Measurements from ENCODE around the gene CTDSPL. TPM values are rescaled to one million over a fixed set of nuclear protein-coding genes. Genes with fewer than 3 reads are reported as not detected.

The CTDSPL gene
- total RNA-seq, 1 donor from 2014 or later: 68.4 TPM

GRCh38 chr3:37891227-37891626 lies 29.5 kb downstream of the CTDSPL start:
- no peak for DNase-seq (ENCODE audit: low spot score)

- DNase-seq (ENCODE audit: low spot score): peak; percentile 59
Measured at GRCh38 chr3:37892927-37893600, 31.4 kb downstream of the CTDSPL start.

- no peak for DNase-seq (ENCODE audit: low spot score)
Measured at GRCh38 chr3:37896827-37897226, 35.1 kb downstream of the CTDSPL start.

GRCh38 chr3:37897763-37898162 lies 36.1 kb downstream of the CTDSPL start:
- DNase-seq (ENCODE audit: low spot score): no peak

GRCh38 chr3:37898424-37898823 lies 36.7 kb downstream of the CTDSPL start:
- DNase-seq (ENCODE audit: low spot score): no peak

GRCh38 chr3:37899101-37899707 lies 37.5 kb downstream of the CTDSPL start:
- no peak for DNase-seq (ENCODE audit: low spot score)

GRCh38 chr3:37899711-37900306 lies 38.1 kb downstream of the CTDSPL start:
- no peak for DNase-seq (ENCODE audit: low spot score)

GRCh38 chr3:37901721-37902120 lies 40.0 kb downstream of the CTDSPL start:
- DNase-seq (ENCODE audit: low spot score): no peak

- no peak for DNase-seq (ENCODE audit: low spot score)
Measured at GRCh38 chr3:37902674-37903073, 41.0 kb downstream of the CTDSPL start.

GRCh38 chr3:37903320-37903719 lies 41.6 kb downstream of the CTDSPL start:
- DNase-seq (ENCODE audit: low spot score): no peak

- DNase-seq (ENCODE audit: low spot score): no peak
Measured at GRCh38 chr3:37903734-37904133, 42.1 kb downstream of the CTDSPL start.

GRCh38 chr3:37904601-37905000 lies 42.9 kb downstream of the CTDSPL start:
- DNase-seq (ENCODE audit: low spot score): no peak

- no peak for DNase-seq (ENCODE audit: low spot score)
Measured at GRCh38 chr3:37905346-37905745, 43.7 kb downstream of the CTDSPL start.

GRCh38 chr3:37905987-37906674 lies 44.5 kb downstream of the CTDSPL start:
- no peak for DNase-seq (ENCODE audit: low spot score)

GRCh38 chr3:37906734-37907282 lies 45.1 kb downstream of the CTDSPL start:
- DNase-seq (ENCODE audit: low spot score): no peak

GRCh38 chr3:37907371-37907770 lies 45.7 kb downstream of the CTDSPL start:
- DNase-seq (ENCODE audit: low spot score): no peak

GRCh38 chr3:37907906-37908305 lies 46.2 kb downstream of the CTDSPL start:
- DNase-seq (ENCODE audit: low spot score): no peak

- no peak for DNase-seq (ENCODE audit: low spot score)
Measured at GRCh38 chr3:37909067-37909911, 47.6 kb downstream of the CTDSPL start.

GRCh38 chr3:37910671-37911400 lies 49.2 kb downstream of the CTDSPL start:
- DNase-seq (ENCODE audit: low spot score): no peak

- DNase-seq (ENCODE audit: low spot score): no peak
Measured at GRCh38 chr3:37912052-37912733, 50.5 kb downstream of the CTDSPL start.

Data from ureter (tissue), 1 donor.